Hepatocyte (in vitro differentiated cells): ENCODE measurements around the gene CSNK1G1. TPM values are rescaled to one million over a fixed set of nuclear protein-coding genes. Genes with fewer than 3 reads are reported as not detected.

Source experiments
- DNase-seq: peaks from one replicate; pipeline ENCODE4 v3.0.0-alpha.2; 2016; ENCODE audit warnings: low spot score
- H2AFZ ChIP-seq: fragments of 200-600 bp; sonication (generic); 2 replicates; pipeline ENCODE4 v1.6.0; 2016; ENCODE audit warnings: antibody characterized with exemption, mild to moderate bottlenecking
- H3K27ac ChIP-seq: fragments of 200-600 bp; sonication (generic); 2 replicates; pipeline ENCODE4 v1.5.1; 2016; ENCODE audit warnings: mild to moderate bottlenecking
- H3K27me3 ChIP-seq: fragments of 200-600 bp; sonication (generic); 2 replicates; pipeline ENCODE4 v1.6.1; 2016
- H3K36me3 ChIP-seq: fragments of 200-600 bp; sonication (generic); replicated peaks from 2 replicates; pipeline ENCODE4 v1.5.1; 2016; ENCODE audit warnings: low read depth; ENCODE audit not compliant: insufficient read depth
- H3K4me1 ChIP-seq: fragments of 200-600 bp; sonication (generic); 2 replicates; pipeline ENCODE4 v1.5.1; 2016; ENCODE audit warnings: mild to moderate bottlenecking, moderate library complexity; ENCODE audit not compliant: insufficient read depth
- H3K4me2 ChIP-seq: fragments of 200-600 bp; sonication (generic); 2 replicates; pipeline ENCODE4 v1.6.0; 2016
- H3K4me3 ChIP-seq: fragments of 200-600 bp; sonication (generic); 2 replicates; pipeline ENCODE4 v1.5.1; 2016; ENCODE audit warnings: mild to moderate bottlenecking
- H3K79me2 ChIP-seq: fragments of 200-600 bp; sonication (generic); 2 replicates; pipeline ENCODE4 v1.6.0; 2017; ENCODE audit warnings: mild to moderate bottlenecking
- H3K9me2 ChIP-seq: fragments of 200-600 bp; sonication (generic); replicated peaks from 2 replicates; pipeline ENCODE4 v1.6.0; 2017; ENCODE audit warnings: mild to moderate bottlenecking; ENCODE audit not compliant: insufficient read depth
- H3K9me3 ChIP-seq: fragments of 200-600 bp; sonication (generic); 2 replicates; pipeline ENCODE4 v1.5.1; 2016; ENCODE audit warnings: low read depth, mild to moderate bottlenecking
- H4K20me1 ChIP-seq: fragments of 200-600 bp; sonication (generic); 2 replicates; pipeline ENCODE4 v1.6.0; 2016; ENCODE audit warnings: mild to moderate bottlenecking; ENCODE audit not compliant: insufficient read depth, poor library complexity, severe bottlenecking
- EZH2 ChIP-seq: fragments of 200-600 bp; sonication (generic); IDR thresholded peaks from 2 replicates; pipeline ENCODE4 v1.6.1; 2016; ENCODE audit warnings: antibody characterized with exemption, mild to moderate bottlenecking, borderline replicate concordance
- EZH2phosphoT487 ChIP-seq: fragments of 200-600 bp; sonication (generic); IDR thresholded peaks from one replicate; pipeline ENCODE4 v1.6.1; 2018; ENCODE audit warnings: antibody characterized with exemption, mild to moderate bottlenecking, low read depth, moderate library complexity; ENCODE audit not compliant: unreplicated experiment, severe bottlenecking
- WGBS: methylation state at CpG from one replicate; pipeline ENCODE4 v1.1.6; 2016; ENCODE audit warnings: low lambda C conversion rate; ENCODE audit errors: missing lambda C conversion rate; 5-methylcytosine and 5-hydroxymethylcytosine counted together
- polyA plus RNA-seq: library from polyadenylated mRNA; unstranded; fragments of >200 nt; fragmentation: Nextera tagmentation; extraction: Ambion mirVana; gene quantifications from 2 replicates; pipeline ENCODE4 v1.2.1, GENCODE V29; 2016
- total RNA-seq: library from RNA; depleted of rRNA; stranded (reverse); fragments of >200 nt; gene quantifications from 2 replicates; pipeline ENCODE4 v1.2.3, GENCODE V29; 2014
- TF ChIP-seq, protein P1 (sequence below): fragments of 200-600 bp; sonication (generic); IDR thresholded peaks from 2 replicates; pipeline ENCODE4 v1.5.1; 2016; ENCODE audit warnings: antibody characterized with exemption, mild to moderate bottlenecking; ENCODE audit not compliant: poor library complexity

The CSNK1G1 gene
- total and polyA plus RNA-seq, 2 experiments from 2014 or later, result 7.7 to 18.1 TPM

DNA sequence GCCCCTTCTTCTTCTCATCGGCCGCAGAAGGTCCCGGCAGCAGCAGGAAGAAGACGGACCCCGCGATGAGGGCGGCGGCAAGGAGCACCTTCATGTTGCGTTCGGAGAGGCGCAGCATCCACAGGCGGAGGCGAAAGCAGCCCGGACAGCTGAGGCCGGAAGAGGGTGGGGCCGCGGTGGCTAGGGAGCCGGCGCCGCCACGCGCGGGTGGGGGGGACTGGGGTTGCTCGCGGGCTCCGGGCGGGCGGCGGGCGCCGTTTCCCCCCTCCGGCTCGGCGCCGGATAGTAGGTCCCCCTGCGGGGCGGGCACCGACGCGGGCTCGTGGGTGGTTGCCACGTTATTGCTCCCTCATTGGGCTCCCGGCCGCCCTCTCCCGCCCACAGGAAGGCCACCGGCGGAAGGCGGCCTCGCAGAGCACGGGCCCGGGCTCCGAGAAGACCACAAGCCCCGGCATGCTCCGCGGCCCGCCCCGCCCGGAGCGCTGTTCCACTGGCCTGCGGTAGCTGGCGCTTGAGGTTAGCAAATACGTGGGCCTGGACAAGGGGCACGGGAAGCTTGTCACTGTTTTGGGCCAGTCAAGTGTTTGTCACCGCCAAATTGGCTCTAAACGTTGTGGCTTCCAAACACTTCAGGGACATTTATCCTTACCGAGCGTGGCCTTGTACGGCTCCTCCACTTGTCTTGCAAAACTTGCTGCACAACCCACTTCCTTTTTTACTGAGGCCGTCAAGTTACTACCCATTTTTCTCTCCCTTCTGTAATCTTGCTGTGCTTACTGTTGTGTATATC lies 192.9 kb downstream of the CSNK1G1 start, which contains the start of gene PPIB:
Gene PPIB (minus strand): TSS at position 154 of the 790 bp plus-strand sequence. CDS start 36 bp downstream, at position 118.
- H4K20me1 ChIP-seq, result peaks cover 32% of the 10 kb centered on the region
- DNase-seq, result peak; percentile 99
- H3K36me3 ChIP-seq, result no peaks in the 10 kb centered on the region
- TF ChIP-seq EZH2phosphoT487 (no peak), EZH2 (no peak)
- TF ChIP-seq, protein P1, sequence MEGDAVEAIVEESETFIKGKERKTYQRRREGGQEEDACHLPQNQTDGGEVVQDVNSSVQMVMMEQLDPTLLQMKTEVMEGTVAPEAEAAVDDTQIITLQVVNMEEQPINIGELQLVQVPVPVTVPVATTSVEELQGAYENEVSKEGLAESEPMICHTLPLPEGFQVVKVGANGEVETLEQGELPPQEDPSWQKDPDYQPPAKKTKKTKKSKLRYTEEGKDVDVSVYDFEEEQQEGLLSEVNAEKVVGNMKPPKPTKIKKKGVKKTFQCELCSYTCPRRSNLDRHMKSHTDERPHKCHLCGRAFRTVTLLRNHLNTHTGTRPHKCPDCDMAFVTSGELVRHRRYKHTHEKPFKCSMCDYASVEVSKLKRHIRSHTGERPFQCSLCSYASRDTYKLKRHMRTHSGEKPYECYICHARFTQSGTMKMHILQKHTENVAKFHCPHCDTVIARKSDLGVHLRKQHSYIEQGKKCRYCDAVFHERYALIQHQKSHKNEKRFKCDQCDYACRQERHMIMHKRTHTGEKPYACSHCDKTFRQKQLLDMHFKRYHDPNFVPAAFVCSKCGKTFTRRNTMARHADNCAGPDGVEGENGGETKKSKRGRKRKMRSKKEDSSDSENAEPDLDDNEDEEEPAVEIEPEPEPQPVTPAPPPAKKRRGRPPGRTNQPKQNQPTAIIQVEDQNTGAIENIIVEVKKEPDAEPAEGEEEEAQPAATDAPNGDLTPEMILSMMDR, result peak; percentile 48
- peak within 1 kb of the TSS; percentile 96 for H3K4me3 ChIP-seq
- H2AFZ ChIP-seq, result peak within 1 kb of the TSS; percentile 90
- H3K4me1 ChIP-seq, result peaks cover 22% of the 10 kb centered on the region
- peak within 1 kb of the TSS; percentile 95 for H3K4me2 ChIP-seq
- H3K9me3 ChIP-seq, result no peaks in the 10 kb centered on the region
- H3K79me2 ChIP-seq, result peaks cover 32% of the 10 kb centered on the region
- H3K27ac ChIP-seq, result peak within 1 kb of the TSS; percentile 93
- H3K27me3 ChIP-seq, result no peaks in the 10 kb centered on the region
- H3K9me2 ChIP-seq, result no peaks in the 10 kb centered on the region
- WGBS, result 1% methylated on average over 41 of the region's 69 CpGs

DNA sequence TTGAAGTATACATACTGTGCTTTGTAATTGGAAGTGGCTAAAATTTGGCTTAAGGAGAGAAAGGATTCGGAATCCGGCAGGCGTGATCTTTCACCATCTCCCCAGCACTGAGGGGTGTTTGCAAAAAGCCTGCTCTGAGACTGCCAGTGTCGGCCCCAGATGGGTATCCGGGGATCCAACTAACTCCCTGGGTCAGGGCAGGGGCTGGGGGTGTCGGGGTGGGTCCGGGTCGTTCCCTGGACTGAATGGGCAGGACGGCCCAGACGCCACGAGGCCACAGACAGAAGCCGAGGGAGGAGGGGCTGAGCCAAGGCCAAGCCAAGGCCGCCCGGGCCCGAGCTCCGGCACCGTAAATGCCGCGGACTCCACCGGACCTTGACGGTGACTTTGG lies 193.5 kb downstream of the CSNK1G1 start:
- TF ChIP-seq EZH2phosphoT487 (no peak), EZH2 (no peak)
- TF ChIP-seq, protein P1, result no peak
- peak overlapping the region; percentile 95 for H3K4me2 ChIP-seq
- no peaks in the 10 kb centered on the region for H3K9me2 ChIP-seq
- 1% methylated on average over 20 of the region's 21 CpGs for WGBS
- H3K4me1 ChIP-seq, result peaks cover 22% of the 10 kb centered on the region
- peaks cover 38% of the 10 kb centered on the region for H4K20me1 ChIP-seq
- H3K79me2 ChIP-seq, result peaks cover 32% of the 10 kb centered on the region
- peak overlapping the region; percentile 62 for H2AFZ ChIP-seq
- peak overlapping the region; percentile 96 for H3K4me3 ChIP-seq
- peak overlapping the region; percentile 93 for H3K27ac ChIP-seq
- DNase-seq, result no peak
- no peaks in the 10 kb centered on the region for H3K9me3 ChIP-seq
- H3K27me3 ChIP-seq, result no peaks in the 10 kb centered on the region
- H3K36me3 ChIP-seq, result no peaks in the 10 kb centered on the region

DNA sequence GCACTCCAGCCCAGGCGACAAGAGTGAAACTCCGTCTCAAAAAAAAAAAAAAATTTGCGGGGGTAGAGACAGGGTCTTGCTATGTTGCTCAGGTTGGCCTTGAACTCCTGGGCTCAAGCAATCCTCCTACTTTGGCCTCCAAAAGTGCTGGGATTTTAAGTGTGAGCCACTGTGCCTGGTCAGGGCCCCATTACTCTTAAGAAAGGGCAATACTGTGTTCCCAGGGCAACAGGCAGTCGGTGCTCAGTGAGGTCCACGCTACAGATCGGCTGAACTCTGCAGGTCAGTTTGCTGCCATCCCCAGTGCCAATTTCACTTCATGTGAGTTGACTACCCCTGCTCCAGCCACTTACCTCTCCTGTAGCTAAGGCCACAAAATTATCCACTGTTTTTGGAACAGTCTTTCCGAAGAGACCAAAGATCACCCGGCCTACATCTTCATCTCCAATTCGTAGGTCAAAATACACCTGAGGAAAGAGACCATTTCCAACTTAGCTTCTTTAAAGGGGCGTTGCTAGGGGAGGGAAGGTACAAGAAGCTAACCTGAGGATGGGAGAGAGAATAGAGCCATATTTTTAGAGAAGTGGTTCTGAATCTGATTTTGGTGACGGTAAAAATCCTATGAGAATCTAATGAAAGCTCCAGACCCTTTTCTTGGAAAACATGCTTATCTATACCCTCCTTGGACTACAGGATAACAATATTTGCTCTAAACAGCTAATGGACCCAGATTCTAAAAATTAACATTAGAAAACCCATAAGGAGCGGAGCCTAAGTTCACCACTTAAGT lies 194.1 kb downstream of the CSNK1G1 start:
- H3K36me3 ChIP-seq, result no peaks in the 10 kb centered on the region
- H3K4me2 ChIP-seq, result peak overlapping the region; percentile 95
- TF ChIP-seq, protein P1, result no peak
- H2AFZ ChIP-seq, result peak overlapping the region; percentile 62
- DNase-seq, result no peak
- no peaks in the 10 kb centered on the region for H3K9me2 ChIP-seq
- H3K27ac ChIP-seq, result peak overlapping the region; percentile 93
- H3K27me3 ChIP-seq, result no peaks in the 10 kb centered on the region
- H3K79me2 ChIP-seq, result peaks cover 32% of the 10 kb centered on the region
- 60% methylated on average over 12 of the region's 12 CpGs for WGBS
- H3K4me1 ChIP-seq, result peaks cover 22% of the 10 kb centered on the region
- H4K20me1 ChIP-seq, result peaks cover 44% of the 10 kb centered on the region
- H3K4me3 ChIP-seq, result peak overlapping the region; percentile 96
- H3K9me3 ChIP-seq, result no peaks in the 10 kb centered on the region
